HG03442 (cell line): ENCODE results near the gene LYZ.
A peak's percentile ranks its signal among the peaks of the same experiment; 100 is the strongest.
"Not testable (repeated sequence)": the region's sequence is repeated elsewhere in the genome, so short reads cannot be mapped to it uniquely, and the experiment has no call there.

ENCODE experiments used
- ATAC-seq: cut with Tn5 transposase; IDR thresholded peaks from one replicate; pipeline ENCODE4 v1.9.1; 2021; ENCODE audit warnings: mild to moderate bottlenecking, moderate library complexity; ENCODE audit not compliant: unreplicated experiment

LYZ gene

DNA sequence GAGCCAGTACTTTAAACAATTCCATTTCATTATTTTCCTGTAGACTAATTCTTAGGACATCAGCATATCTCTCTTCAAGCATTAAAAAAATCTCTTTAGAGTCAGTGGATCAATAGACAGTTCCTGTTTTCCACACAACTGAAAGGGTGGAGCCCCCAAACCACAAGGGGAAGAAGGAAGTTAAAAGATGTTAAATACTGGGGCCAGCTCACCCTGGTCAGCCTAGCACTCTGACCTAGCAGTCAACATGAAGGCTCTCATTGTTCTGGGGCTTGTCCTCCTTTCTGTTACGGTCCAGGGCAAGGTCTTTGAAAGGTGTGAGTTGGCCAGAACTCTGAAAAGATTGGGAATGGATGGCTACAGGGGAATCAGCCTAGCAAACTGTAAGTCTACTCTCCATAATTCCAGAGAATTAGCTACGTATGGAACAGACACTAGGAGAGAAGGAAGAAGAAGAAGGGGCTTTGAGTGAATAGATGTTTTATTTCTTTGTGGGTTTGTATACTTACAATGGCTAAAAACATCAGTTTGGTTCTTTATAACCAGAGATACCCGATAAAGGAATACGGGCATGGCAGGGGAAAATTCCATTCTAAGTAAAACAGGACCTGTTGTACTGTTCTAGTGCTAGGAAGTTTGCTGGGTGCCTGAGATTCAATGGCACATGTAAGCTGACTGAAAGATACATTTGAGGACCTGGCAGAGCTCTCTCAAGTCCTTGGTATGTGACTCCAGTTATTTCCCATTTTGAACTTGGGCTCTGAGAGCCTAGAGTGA, at the start of gene LYZ:
Gene LYZ, plus strand, starts transcription at position 220 of the 777 bp plus-strand sequence. Its CDS starts 28 bp downstream, at position 248.
- no peak for ATAC-seq

DNA sequence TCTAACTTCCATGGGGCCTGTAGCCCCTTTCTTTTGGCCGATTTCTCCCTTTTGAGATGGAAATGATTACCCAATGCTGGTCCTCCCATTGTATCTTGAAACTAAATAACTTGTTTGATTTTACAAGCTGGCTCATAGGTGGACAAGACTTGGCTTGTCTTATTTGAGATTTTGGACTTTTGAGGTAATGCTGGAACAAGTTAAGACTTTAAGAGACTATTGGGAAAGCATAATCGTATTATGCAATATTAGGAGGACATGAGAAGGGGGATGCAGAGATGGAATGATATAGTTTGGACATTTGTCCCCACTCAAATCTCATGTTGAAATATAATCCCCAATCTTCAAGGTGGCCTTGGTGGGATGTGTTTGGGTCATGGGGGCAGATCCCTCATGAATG, 49.2 kb upstream of the LYZ start:
- no peak for ATAC-seq

DNA sequence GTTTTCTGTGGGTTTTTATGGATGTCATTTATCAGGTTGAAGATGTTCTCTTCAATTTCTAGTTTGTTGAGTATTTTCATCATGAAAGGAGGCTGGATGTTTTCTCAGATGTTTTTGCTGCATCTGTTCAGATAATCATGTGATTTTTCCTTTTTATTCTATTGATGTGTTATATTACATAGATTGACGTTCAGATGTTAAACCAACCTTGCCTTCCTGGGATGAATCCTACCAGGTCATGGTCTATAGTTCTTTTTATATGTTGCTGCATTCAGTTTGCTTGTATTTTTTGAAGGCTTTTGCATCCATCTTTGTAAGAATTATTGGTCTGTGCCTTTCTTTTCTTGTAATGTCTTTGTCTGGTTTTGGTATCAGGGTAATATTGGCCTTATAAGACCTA, 43.9 kb upstream of the LYZ start:
- no peak for ATAC-seq

DNA sequence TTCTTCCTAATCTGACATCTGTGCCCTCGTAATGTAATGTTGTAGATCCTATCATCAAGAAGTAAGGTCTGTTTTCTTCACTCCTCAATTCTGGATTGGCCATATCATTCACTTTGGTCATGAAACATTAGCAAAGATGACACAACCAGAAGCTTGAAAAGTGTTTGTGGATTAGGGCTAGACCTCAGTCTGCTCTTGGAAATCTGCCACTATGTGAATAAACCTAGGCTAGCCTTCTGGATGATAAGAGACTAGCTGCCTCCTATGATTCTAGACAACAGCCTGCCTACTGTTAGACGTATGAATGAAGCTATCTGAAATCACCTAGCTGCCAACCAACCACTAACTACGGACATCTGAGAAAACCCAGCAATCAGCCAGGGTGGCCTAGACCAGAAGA, 38.7 kb upstream of the LYZ start:
- ATAC-seq: no peak

GRCh38 chr12:69313209-69313608, 35.0 kb upstream of the LYZ start:
- no peak for ATAC-seq

DNA sequence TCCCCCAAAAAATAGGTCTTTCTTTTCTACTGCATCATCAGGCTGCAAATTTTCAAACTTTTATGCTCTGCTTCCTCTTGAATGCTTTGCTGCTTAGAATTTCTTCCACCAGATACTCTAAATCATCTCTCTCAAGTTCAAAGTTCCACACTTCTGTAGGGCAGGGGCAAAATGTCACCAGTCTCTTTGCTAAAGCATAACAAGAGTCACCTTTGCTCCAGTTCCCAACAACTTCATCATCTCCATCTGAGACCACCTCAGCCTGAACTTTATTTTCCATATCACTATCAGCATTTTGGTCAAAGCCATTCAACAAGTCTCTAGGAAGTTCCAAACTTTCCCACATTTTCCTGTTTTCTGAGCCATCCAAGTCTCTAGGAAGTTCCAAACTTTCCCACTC, 31.4 kb upstream of the LYZ start:
- ATAC-seq: not testable (repeated sequence)

DNA sequence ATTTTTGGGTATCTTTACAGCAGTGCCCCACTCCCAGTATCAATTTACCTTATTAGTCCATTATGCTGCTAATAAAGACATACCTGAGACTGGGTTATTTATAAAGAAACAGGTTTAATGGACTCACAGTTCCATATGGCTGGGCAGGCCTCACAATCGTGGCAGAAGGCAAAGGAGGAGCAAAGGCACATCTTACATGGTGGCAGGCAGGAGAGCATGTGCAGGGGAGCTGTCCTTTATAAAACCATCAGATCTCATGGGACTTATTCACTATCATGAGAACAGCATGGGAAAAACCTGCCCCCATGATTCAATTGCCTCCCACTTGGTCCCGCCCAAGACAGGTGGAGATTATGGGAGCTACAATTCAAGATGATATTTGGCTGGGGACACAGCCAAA, 30.9 kb upstream of the LYZ start:
- ATAC-seq: not testable (repeated sequence)

DNA sequence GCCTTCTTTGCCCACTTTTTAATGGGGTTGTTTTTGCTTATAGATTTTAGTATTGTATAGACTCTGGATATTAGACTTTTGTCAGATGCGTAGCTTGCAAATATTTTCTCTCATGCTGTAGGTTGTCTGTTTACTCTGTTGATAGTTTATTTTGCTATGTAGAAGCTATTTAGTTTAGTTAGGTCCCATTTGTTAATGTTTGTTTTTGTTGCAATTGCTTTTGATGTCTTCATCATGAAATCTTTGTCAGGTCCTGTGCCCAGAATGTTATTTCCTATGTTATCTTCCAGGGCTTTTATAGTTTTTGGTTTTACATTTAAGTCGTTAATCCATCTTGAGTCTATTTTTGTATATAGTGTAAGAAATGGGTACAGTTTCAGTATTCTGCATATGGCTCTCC, 30.0 kb upstream of the LYZ start:
- ATAC-seq: no peak

GRCh38 chr12:69321351-69321750, 26.8 kb upstream of the LYZ start:
- ATAC-seq: no peak

GRCh38 chr12:69324797-69325466, 23.2 kb upstream of the LYZ start:
- peak; percentile 96 for ATAC-seq

DNA sequence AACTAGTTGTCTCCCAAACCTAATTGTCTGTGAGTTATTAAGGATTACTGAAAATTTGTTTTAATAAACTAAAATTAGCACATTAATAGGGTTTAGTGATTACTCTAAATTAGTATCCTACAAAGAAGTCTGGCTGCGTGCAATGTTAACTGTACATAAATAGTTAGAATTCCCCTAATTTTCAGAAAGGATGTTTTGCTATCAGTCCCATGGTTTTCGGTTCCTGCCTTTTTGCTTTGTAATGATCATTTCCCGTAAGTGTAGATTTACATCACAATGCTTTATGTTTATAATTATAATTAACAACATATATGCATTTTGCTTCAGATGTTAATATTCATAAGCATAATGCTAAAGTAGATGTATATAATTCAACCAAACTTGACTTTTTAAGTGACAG, 19.8 kb upstream of the LYZ start:
- no peak for ATAC-seq

GRCh38 chr12:69329669-69330428, 18.3 kb upstream of the LYZ start:
- no peak for ATAC-seq

DNA sequence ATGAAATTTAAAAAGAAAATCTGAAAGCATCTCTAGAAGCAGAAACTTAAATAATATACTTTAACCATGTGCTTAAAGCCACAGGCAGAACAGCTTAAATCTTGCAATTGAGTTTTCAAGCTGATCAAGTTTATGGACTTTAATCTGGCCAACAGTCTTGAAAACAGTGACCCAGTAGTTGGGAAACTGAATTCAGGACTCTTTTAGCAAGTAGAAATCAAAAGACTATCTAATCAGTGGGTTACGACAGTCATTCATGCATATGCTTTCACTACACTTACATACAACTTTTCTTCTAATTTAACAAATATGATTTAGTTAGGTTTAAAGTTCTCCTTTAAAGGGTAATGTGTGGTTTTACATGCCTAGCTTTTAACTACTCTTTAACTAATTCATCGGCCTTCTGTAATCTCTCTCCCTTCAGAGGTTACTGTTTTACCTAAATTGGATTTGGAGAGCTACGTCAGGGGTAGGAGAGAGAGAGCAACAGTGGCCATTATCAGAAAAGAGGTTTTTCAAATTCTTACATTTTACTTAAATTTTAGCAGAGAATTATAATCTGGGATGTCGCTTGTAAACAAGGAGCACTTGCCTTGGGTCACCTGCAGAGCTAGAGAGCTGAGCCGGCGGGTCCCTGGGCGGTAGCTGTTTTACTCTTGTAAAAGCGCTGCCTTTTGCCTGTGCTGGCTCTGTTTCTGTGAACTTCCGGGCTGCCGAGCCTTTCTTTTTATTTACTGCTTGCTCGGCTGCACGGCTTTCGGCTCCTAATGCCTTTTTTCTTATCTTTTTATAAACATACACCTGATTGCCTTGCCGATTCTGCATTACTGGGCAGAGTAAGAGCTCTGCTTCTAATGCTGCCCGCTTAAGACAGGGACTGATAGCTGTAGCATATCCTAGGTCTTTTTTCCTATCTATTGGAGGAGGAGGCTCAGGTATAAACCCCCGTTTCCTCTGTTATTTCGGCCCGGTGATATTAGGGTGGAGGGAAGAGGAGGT, 17.4 kb upstream of the LYZ start:
- peak; percentile 65 for ATAC-seq

DNA sequence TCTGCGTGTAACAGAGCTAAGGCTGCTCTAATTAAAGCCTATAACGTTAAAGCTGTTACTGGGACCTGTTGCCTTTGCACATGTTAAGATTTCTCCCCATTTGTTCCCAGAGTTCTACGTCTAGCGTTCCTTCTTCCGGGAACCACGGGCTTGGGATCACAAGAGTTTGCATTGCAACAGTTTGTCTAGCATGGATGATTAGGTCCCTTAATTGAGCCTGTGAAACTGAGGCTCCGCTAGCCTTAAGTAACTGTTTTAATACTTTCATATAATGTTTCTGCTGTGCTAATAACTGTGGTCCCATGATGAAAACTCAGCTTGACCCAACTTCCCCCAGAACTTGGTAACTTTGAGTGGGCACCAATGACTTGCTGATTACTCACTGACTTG, 16.7 kb upstream of the LYZ start:
- ATAC-seq: peak; percentile 13

GRCh38 chr12:69331909-69332684, 16.1 kb upstream of the LYZ start:
- no peak for ATAC-seq

DNA sequence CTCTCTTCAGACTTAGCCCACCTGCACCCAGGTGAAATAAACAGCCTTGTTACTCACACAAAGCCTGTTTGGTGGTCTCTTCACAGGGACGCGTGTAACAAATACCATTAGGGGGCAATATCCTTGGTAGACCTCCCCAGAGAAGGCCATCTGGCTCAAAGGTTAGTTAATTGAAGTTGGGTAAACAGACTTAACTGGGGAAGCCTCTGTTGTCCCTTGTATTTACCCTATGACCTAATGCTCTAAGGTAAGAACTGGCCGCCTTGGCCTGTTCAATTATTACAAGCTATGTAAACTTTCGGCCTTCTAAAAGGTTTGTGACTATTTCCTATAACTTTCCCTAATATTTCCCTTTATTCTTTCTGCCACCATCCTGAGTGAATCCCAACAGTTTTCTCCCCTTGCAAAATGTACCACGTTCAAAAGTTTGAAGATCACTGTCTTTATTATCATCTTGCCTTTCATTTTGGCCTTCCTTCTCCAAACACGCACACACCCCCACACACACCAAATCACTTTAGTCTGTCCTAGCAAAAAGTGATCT, 15.3 kb upstream of the LYZ start:
- ATAC-seq: no peak

- ATAC-seq: no peak
Observed at GRCh38 chr12:69334158-69334557, 14.0 kb upstream of the LYZ start.

DNA sequence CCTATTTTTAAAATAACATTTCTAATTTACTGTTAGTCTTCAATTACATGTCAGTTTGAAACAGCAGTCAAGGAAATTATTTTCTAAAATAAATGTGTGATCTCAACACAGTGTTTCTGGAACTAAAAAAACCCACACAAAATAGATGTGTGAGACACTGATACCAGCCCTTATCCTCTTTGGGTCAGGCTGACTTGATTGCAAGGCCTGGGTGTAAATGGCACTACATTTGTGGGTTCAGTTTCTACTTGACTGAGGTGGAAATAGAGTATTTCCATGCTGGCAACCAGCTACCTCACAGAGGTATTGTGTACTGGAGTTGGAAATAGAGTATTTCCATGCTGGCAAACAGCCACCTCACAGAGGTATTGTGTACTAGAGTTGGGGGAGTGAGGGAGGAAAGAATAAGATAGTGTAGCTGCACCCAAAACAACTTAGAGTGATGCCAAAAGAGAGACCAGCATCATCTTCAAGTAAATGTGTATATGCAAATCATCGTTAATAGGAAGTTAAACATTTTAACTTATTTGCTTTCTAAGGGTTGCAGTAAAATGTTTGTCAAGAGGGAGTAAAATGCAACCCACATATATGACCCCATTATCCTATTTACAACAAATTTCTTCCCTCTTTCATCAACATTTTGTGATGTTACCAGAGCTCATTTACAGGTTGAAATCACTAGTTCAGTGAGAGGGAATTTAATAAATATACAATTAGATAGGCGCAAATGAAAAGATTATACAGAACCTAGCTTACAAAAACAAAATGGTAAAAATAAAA, 10.7 kb upstream of the LYZ start:
- ATAC-seq: no peak
